T-helper 17 cell (primary cell): ENCODE results near the gene DDX28. TPM values are rescaled to one million over a fixed set of nuclear protein-coding genes. Genes with fewer than 3 reads are reported as not detected.
A peak's percentile ranks its signal among the peaks of the same experiment; 100 is the strongest.
"Not testable (repeated sequence)": the region's sequence is repeated elsewhere in the genome, so short reads cannot be mapped to it uniquely, and the experiment has no call there.

Experiments used
- ATAC-seq: fragments of 150-1000 bp; cut with Tn5 transposase; 2 replicates; pipeline ENCODE4 v1.10.0; 2021; ENCODE audit warnings: mild to moderate bottlenecking, moderate library complexity
- DNase-seq, 3 donors: peaks; one replicate each; pipeline versions ENCODE4 v3.0.0 to v3.0.0-alpha.2; 2020 to 2021
- H3K9me3 ChIP-seq: one replicate; pipeline ENCODE4 v1.7.0; 2013; ENCODE audit warnings: low read length, mild to moderate bottlenecking; ENCODE audit not compliant: control insufficient read depth, poor library complexity, severe bottlenecking
- H3K27ac Mint-ChIP-seq: one replicate; pipeline ENCODE4 v1.8.0; 2022; ENCODE audit warnings: mild to moderate bottlenecking, moderate library complexity, mixed read lengths
- H3K27me3 Mint-ChIP-seq: one replicate; pipeline ENCODE4 v1.8.0; 2022; ENCODE audit warnings: mixed read lengths
- H3K36me3 Mint-ChIP-seq: one replicate; pipeline ENCODE4 v1.8.0; 2022; ENCODE audit warnings: low read depth, mixed read lengths
- H3K4me1 Mint-ChIP-seq: one replicate; pipeline ENCODE4 v1.8.0; 2022; ENCODE audit warnings: mild to moderate bottlenecking, mixed read lengths
- H3K4me3 Mint-ChIP-seq: one replicate; pipeline ENCODE4 v1.8.0; 2022; ENCODE audit warnings: mild to moderate bottlenecking, moderate library complexity, mixed read lengths
- total RNA-seq, 4 donors: library from RNA in 2 of 4; stranded (reverse) in 2 of 4; gene quantifications; one replicate each; pipeline ENCODE4 v1.2.3 and lab custom pipeline; 2022 to 2026

The DDX28 gene
- total RNA-seq, 2 donors from 2014 or later = 13.2 to 14.8 TPM

- Mint-ChIP-seq H3K4me1 (peaks cover 8% of the 10 kb centered on the region), H3K4me3 (no peak overlapping the region), H3K36me3 (peaks cover 7% of the 10 kb centered on the region), H3K27ac (no peak overlapping the region), H3K27me3 (no peaks in the 10 kb centered on the region)
- ATAC-seq (no peak), DNase-seq (no peak)
- H3K9me3 ChIP-seq = no peaks in the 10 kb centered on the region
Observed at GRCh38 chr16:68028996-68029395, 6.0 kb upstream of the DDX28 start.

DNA sequence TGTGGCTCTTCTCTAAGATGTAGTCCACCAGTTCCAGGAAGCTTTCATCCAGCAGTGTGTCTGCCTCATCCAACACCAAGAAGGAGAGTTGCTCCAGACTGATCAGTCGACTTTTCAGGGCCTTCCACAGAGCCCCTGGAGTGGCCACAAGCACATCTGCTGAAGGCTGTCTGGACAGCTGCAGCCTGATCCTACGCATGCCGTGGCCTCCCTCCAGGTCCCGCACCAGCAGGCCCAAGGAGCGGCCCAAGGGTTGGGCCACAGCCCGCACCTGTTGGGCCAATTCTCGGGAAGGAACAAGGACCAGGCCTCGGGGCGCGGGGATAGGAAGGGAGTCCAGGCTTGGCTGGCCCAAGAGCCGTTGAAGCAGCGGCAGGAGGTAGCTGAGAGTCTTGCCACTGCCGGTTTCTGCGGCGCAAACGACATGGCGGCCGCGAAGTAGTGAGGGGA, 729 bp downstream of the DDX28 start:
- Mint-ChIP-seq H3K4me3 (peak overlapping the region; percentile 100), H3K27me3 (no peaks in the 10 kb centered on the region), H3K4me1 (peaks cover 18% of the 10 kb centered on the region), H3K27ac (peak overlapping the region; percentile 97), H3K36me3 (peaks cover 3% of the 10 kb centered on the region)
- H3K9me3 ChIP-seq = no peaks in the 10 kb centered on the region
- DNase-seq = no peak
- no peak for ATAC-seq

GRCh38 chr16:68021490-68021889, 1.5 kb downstream of the DDX28 start:
- Mint-ChIP-seq H3K4me3 (peak overlapping the region; percentile 100), H3K27ac (peak overlapping the region; percentile 47), H3K27me3 (no peaks in the 10 kb centered on the region), H3K36me3 (peaks cover 3% of the 10 kb centered on the region), H3K4me1 (peaks cover 18% of the 10 kb centered on the region)
- no peak for ATAC-seq
- H3K9me3 ChIP-seq = no peaks in the 10 kb centered on the region
- DNase-seq = no peak

GRCh38 chr16:68019167-68019680, 3.8 kb downstream of the DDX28 start:
- no peak overlapping the region for H3K27ac Mint-ChIP-seq
- peaks cover 18% of the 10 kb centered on the region for H3K4me1 Mint-ChIP-seq
- no peak overlapping the region for H3K4me3 Mint-ChIP-seq
- H3K9me3 ChIP-seq = no peaks in the 10 kb centered on the region
- H3K27me3 Mint-ChIP-seq = no peaks in the 10 kb centered on the region
- H3K36me3 Mint-ChIP-seq = peaks cover 3% of the 10 kb centered on the region
- ATAC-seq (no peak), DNase-seq (no peak)

GRCh38 chr16:68015681-68016080, 7.4 kb downstream of the DDX28 start, which contains the start of gene DPEP2NB:
Gene DPEP2NB (minus strand): TSS chr16:68015911. CDS start chr16:68015770, 141 bp downstream.
- Mint-ChIP-seq H3K36me3 (no peaks in the 10 kb centered on the region), H3K27me3 (no peaks in the 10 kb centered on the region), H3K4me3 (no peak within 1 kb of the TSS), H3K4me1 (peaks cover 5% of the 10 kb centered on the region), H3K27ac (peak within 1 kb of the TSS; percentile 34)
- DNase-seq (no peak), ATAC-seq (no peak)
- no peaks in the 10 kb centered on the region for H3K9me3 ChIP-seq

GRCh38 chr16:68013440-68013839, 9.6 kb downstream of the DDX28 start:
- H3K9me3 ChIP-seq = no peaks in the 10 kb centered on the region
- no peak for ATAC-seq
- Mint-ChIP-seq H3K36me3 (peaks cover 2% of the 10 kb centered on the region), H3K27ac (no peak overlapping the region), H3K27me3 (no peaks in the 10 kb centered on the region), H3K4me1 (peaks cover 9% of the 10 kb centered on the region), H3K4me3 (no peak overlapping the region)
- no peak for DNase-seq

- DNase-seq, H3K36me3 Mint-ChIP-seq, H3K9me3 ChIP-seq, H3K27me3 Mint-ChIP-seq, ATAC-seq, H3K4me3 Mint-ChIP-seq: not testable (repeated sequence)
- H3K4me1 Mint-ChIP-seq = peaks cover 19% of the 10 kb centered on the region
- H3K27ac Mint-ChIP-seq = peak overlapping the region; percentile 24
Observed at GRCh38 chr16:68009872-68010271, 13.2 kb downstream of the DDX28 start.

- H3K9me3 ChIP-seq = no peaks in the 10 kb centered on the region
- DNase-seq (no peak), ATAC-seq (no peak)
- H3K36me3 Mint-ChIP-seq = peaks cover 2% of the 10 kb centered on the region
- no peaks in the 10 kb centered on the region for H3K27me3 Mint-ChIP-seq
- peaks cover 22% of the 10 kb centered on the region for H3K4me1 Mint-ChIP-seq
- H3K27ac Mint-ChIP-seq = peak overlapping the region; percentile 24
- no peak overlapping the region for H3K4me3 Mint-ChIP-seq
Observed at GRCh38 chr16:68009157-68009735, 13.8 kb downstream of the DDX28 start.

- DNase-seq (no peak), ATAC-seq (peak; percentile 95)
- Mint-ChIP-seq H3K27me3 (no peaks in the 10 kb centered on the region), H3K27ac (peak overlapping the region; percentile 90), H3K36me3 (peaks cover 2% of the 10 kb centered on the region), H3K4me3 (peak overlapping the region; percentile 68), H3K4me1 (peaks cover 26% of the 10 kb centered on the region)
- no peaks in the 10 kb centered on the region for H3K9me3 ChIP-seq
Observed at GRCh38 chr16:68005786-68006286, 17.2 kb downstream of the DDX28 start.

GRCh38 chr16:68005211-68005610, 17.8 kb downstream of the DDX28 start:
- DNase-seq = no peak
- Mint-ChIP-seq H3K36me3 (peaks cover 2% of the 10 kb centered on the region), H3K27ac (peak overlapping the region; percentile 90), H3K4me1 (peaks cover 26% of the 10 kb centered on the region), H3K4me3 (no peak overlapping the region), H3K27me3 (no peaks in the 10 kb centered on the region)
- no peaks in the 10 kb centered on the region for H3K9me3 ChIP-seq
- no peak for ATAC-seq

GRCh38 chr16:68003031-68003430, 20.0 kb downstream of the DDX28 start:
- no peaks in the 10 kb centered on the region for H3K9me3 ChIP-seq
- Mint-ChIP-seq H3K4me3 (no peak overlapping the region), H3K4me1 (peaks cover 38% of the 10 kb centered on the region), H3K36me3 (no peaks in the 10 kb centered on the region), H3K27me3 (no peaks in the 10 kb centered on the region), H3K27ac (no peak overlapping the region)
- ATAC-seq (no peak), DNase-seq (no peak)

- ATAC-seq = peak; percentile 7
- H3K9me3 ChIP-seq = no peaks in the 10 kb centered on the region
- H3K27me3 Mint-ChIP-seq = no peaks in the 10 kb centered on the region
- peak overlapping the region; percentile 85 for H3K27ac Mint-ChIP-seq
- peaks cover 35% of the 10 kb centered on the region for H3K4me1 Mint-ChIP-seq
- H3K36me3 Mint-ChIP-seq = no peaks in the 10 kb centered on the region
- no peak for DNase-seq
- peak overlapping the region; percentile 85 for H3K4me3 Mint-ChIP-seq
Observed at GRCh38 chr16:68000450-68000849, 22.6 kb downstream of the DDX28 start.

- Mint-ChIP-seq H3K4me3 (peak overlapping the region; percentile 85), H3K27ac (peak overlapping the region; percentile 85), H3K4me1 (peaks cover 39% of the 10 kb centered on the region), H3K27me3 (no peaks in the 10 kb centered on the region), H3K36me3 (no peaks in the 10 kb centered on the region)
- DNase-seq (no peak), ATAC-seq (peak; percentile 39)
- H3K9me3 ChIP-seq = no peaks in the 10 kb centered on the region
Observed at GRCh38 chr16:67999985-68000384, 23.0 kb downstream of the DDX28 start.
